IPS-18c (cell line): ENCODE measurements around the gene SLC8A1.

ENCODE experiments used
- H3K4me3 ChIP-seq: 2 replicates; pipeline ENCODE4 v1.7.0; 2013; ENCODE audit warnings: low read depth, mild to moderate bottlenecking, low read length, moderate library complexity; ENCODE audit not compliant: insufficient read depth
- H3K9me3 ChIP-seq: one replicate; pipeline ENCODE4 v1.6.1; 2013; ENCODE audit warnings: mild to moderate bottlenecking, low read length, moderate library complexity; ENCODE audit not compliant: control insufficient read depth, insufficient read depth

SLC8A1 gene

GRCh38 chr2:40126006-40126405 lies 325.9 kb downstream of the SLC8A1 start:
- H3K9me3 ChIP-seq = no peaks in the 10 kb centered on the region

GRCh38 chr2:40123746-40124145 lies 328.1 kb downstream of the SLC8A1 start:
- no peaks in the 10 kb centered on the region for H3K9me3 ChIP-seq
- H3K4me3 ChIP-seq = no peak overlapping the region

More at GRCh38 chr2:40126006-40126405, 325.9 kb downstream of the SLC8A1 start:
- H3K4me3 ChIP-seq = no peak overlapping the region

- no peak overlapping the region for H3K4me3 ChIP-seq
- H3K9me3 ChIP-seq = no peaks in the 10 kb centered on the region
Observed at GRCh38 chr2:40123326-40123725, 328.6 kb downstream of the SLC8A1 start.

- no peak overlapping the region for H3K4me3 ChIP-seq
- no peaks in the 10 kb centered on the region for H3K9me3 ChIP-seq
Observed at GRCh38 chr2:40120957-40121356, 330.9 kb downstream of the SLC8A1 start.

DNA sequence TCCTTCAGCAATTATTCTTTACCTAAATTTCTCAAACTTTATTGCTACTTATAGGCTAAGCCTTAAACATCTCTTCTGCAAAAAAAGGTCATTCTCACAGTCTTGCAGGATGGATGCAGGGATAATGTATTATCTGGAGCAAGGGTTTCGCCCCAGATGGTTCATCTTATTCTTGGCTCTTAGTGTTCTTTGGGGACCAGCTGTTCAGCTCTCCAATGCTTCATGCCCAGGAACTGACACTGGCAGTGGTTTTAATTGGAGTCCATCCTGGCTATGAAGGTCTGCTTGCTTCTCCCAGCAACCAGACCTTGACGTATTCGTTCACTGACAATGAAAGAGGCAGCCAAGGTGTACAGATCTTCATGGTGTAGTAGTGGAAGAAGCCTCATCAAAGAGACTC lies 331.9 kb downstream of the SLC8A1 start:
- Histone ChIP-seq H3K9me3 (no peaks in the 10 kb centered on the region), H3K4me3 (no peak overlapping the region)

GRCh38 chr2:40118622-40119021 lies 333.3 kb downstream of the SLC8A1 start:
- H3K4me3 ChIP-seq = no peak overlapping the region
- H3K9me3 ChIP-seq = no peaks in the 10 kb centered on the region

DNA sequence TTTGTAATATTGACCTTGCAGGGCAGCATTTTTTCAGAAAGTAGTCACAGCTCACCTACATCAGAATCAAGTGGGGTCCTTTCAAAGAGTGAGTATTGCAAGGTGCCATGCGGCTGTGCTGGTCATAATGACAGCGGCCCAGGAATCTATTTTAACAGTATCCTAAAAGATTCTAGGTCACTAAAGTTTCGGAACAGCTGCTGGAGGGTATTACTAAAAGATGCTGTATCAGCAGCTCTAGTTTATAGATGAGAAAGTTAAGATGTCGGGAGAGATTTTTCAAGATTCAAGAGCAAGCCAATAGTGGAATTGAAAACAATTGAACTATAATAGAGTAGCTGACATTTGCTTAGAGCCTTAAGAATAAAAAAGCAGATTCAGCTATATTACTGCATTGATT lies 336.0 kb downstream of the SLC8A1 start:
- no peaks in the 10 kb centered on the region for H3K9me3 ChIP-seq
- H3K4me3 ChIP-seq = no peak overlapping the region

GRCh38 chr2:40115348-40115747 lies 336.5 kb downstream of the SLC8A1 start:
- H3K9me3 ChIP-seq = no peaks in the 10 kb centered on the region
- no peak overlapping the region for H3K4me3 ChIP-seq

DNA sequence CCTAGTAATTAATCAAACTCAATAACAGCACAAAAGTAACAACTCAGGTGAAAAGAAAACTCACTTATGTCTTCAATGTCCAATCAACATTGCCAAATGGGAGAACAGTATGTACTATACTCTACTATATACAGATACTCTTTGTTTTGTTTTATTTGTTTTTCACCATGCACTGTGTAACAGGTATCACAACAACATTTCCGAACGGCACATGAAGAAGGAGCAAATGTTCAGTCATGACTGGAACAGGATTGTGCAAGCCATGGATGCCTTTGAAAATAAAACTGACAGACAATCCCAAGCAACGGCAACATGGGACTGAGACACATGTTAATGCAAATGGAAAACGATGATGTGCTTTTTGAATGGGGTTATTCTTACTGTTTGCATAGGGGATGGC lies 337.9 kb downstream of the SLC8A1 start:
- H3K4me3 ChIP-seq = no peak overlapping the region
- H3K9me3 ChIP-seq = no peaks in the 10 kb centered on the region

DNA sequence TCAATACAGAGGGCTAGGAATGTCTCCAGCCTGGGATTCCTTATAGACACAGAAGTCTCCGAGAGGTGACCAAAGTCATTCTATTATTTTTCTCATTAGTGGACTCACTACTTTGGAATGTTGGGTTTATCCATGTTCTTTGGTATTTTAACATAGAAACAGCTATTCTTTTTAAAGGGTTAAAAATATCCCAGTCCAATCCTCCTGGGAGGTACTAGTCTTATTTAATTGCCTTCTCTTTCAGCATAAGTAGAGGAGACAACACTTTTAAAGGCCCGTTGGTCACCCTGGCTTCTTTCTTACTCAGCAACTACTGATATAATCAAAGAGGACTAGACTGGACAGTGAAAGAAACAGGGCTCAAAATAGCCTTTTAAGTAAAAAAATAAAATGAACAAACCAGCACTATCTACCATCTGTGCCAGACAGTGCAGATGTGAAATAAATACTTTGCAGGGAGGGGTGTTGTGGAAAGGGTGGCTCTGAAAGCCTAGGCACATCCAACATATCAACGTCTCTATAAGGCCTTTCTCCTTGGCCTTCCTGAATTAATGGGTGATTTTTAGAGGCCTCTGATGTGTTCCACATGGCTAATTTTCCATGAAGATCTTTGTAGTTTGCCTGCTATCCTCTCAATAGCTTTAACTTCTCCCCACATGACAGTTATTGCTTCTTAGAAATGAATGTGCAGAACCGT lies 338.5 kb downstream of the SLC8A1 start:
- H3K9me3 ChIP-seq = no peaks in the 10 kb centered on the region
- H3K4me3 ChIP-seq = no peak overlapping the region

DNA sequence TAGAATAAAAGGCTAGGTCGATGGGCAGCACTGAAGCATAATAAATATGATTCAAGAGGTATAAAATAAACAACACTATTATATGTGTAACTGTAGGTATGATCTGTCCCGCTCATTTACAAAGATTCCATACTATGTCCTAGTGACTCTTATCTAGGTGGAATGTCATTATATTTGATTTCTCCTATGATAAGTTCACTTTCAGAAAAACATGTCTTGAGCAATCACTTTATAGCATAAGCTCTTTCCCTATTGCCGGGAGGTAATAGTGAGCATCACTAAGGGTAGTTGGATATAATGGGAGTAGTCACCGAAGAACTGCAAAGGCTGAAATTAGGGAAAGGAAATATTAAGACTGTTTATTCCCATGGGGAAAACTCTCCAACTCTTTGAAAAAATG lies 342.5 kb downstream of the SLC8A1 start:
- Histone ChIP-seq H3K4me3 (no peak overlapping the region), H3K9me3 (no peaks in the 10 kb centered on the region)

- Histone ChIP-seq H3K9me3 (no peaks in the 10 kb centered on the region), H3K4me3 (no peak overlapping the region)
Observed at GRCh38 chr2:40108851-40109250, 343.0 kb downstream of the SLC8A1 start.

DNA sequence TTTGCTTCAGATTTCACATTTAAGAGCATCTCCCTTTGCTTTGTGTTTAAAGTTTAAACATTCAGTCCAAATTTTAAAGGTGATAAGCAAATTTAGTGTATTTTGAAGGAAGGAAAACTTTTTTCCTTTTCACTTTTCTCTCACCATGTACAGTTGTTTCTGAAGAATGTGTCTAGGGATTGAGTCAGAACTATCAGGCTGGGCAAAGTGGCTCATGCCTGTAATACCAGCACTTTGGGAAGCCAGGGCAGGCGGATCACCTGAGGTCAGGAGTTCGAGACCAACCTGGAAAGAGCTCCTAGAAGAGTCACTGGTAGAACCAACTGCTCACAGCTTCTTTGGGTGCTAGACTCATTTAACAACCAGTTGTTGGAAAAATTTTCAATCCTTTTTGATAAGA lies 345.8 kb downstream of the SLC8A1 start:
- no peaks in the 10 kb centered on the region for H3K9me3 ChIP-seq
- H3K4me3 ChIP-seq = no peak overlapping the region

GRCh38 chr2:40105593-40105992 lies 346.3 kb downstream of the SLC8A1 start:
- H3K4me3 ChIP-seq = no peak overlapping the region

GRCh38 chr2:40103590-40103989 lies 348.3 kb downstream of the SLC8A1 start:
- Histone ChIP-seq H3K9me3 (no peaks in the 10 kb centered on the region), H3K4me3 (no peak overlapping the region)

More at GRCh38 chr2:40105593-40105992, 346.3 kb downstream of the SLC8A1 start:
- H3K9me3 ChIP-seq = no peaks in the 10 kb centered on the region

GRCh38 chr2:40103163-40103562 lies 348.7 kb downstream of the SLC8A1 start:
- H3K4me3 ChIP-seq = no peak overlapping the region

GRCh38 chr2:40102447-40102846 lies 349.4 kb downstream of the SLC8A1 start:
- H3K9me3 ChIP-seq = no peaks in the 10 kb centered on the region
- H3K4me3 ChIP-seq = no peak overlapping the region

More at GRCh38 chr2:40103163-40103562, 348.7 kb downstream of the SLC8A1 start:
- no peaks in the 10 kb centered on the region for H3K9me3 ChIP-seq

GRCh38 chr2:40101131-40101575 lies 350.7 kb downstream of the SLC8A1 start:
- H3K4me3 ChIP-seq = no peak overlapping the region
- H3K9me3 ChIP-seq = no peaks in the 10 kb centered on the region

- Histone ChIP-seq H3K4me3 (no peak overlapping the region), H3K9me3 (no peaks in the 10 kb centered on the region)
Observed at GRCh38 chr2:40100676-40101075, 351.2 kb downstream of the SLC8A1 start.
